Neural progenitor cell (in vitro differentiated cells): Measurements from ENCODE around the gene TGDS. TPM values are rescaled to one million over a fixed set of nuclear protein-coding genes. Genes with fewer than 3 reads are reported as not detected.
"Not testable (repeated sequence)": the region's sequence is repeated elsewhere in the genome, so short reads cannot be mapped to it uniquely, and the experiment has no call there.

Experiments used
- DNase-seq: peaks from one replicate; pipeline ENCODE4 v3.0.0-alpha.2; 2016; ENCODE audit warnings: low spot score
- H2AFZ ChIP-seq: fragments of 200-600 bp; sonication (generic); replicated peaks from 2 replicates; pipeline ENCODE4 v1.6.1; 2016; ENCODE audit warnings: antibody characterized with exemption
- H3F3A ChIP-seq: fragments of 200-600 bp; sonication (generic); 2 replicates; pipeline ENCODE4 v1.6.1; 2016; ENCODE audit warnings: antibody characterized with exemption, low read depth
- H3K27ac ChIP-seq: fragments of 200-600 bp; sonication (generic); 2 replicates; pipeline ENCODE4 v1.5.1; 2016; ENCODE audit warnings: mild to moderate bottlenecking
- H3K27me3 ChIP-seq: fragments of 200-600 bp; sonication (generic); 2 replicates; pipeline ENCODE4 v1.6.1; 2016; ENCODE audit warnings: mild to moderate bottlenecking, moderate library complexity
- H3K36me3 ChIP-seq: fragments of 200-600 bp; sonication (generic); 2 replicates; pipeline ENCODE4 v1.5.1; 2016
- H3K4me1 ChIP-seq: fragments of 200-600 bp; sonication (generic); 2 replicates; pipeline ENCODE4 v1.6.1; 2016; ENCODE audit warnings: mixed run types
- H3K4me2 ChIP-seq: fragments of 200-600 bp; sonication (generic); 2 replicates; pipeline ENCODE4 v1.6.1; 2016
- H3K4me3 ChIP-seq: fragments of 200-600 bp; sonication (generic); 2 replicates; pipeline ENCODE4 v1.5.1; 2016
- H3K79me2 ChIP-seq: fragments of 200-600 bp; sonication (generic); 2 replicates; pipeline ENCODE4 v1.6.1; 2016; ENCODE audit warnings: low read depth
- H3K9ac ChIP-seq: fragments of 200-600 bp; sonication (generic); 2 replicates; pipeline ENCODE4 v1.6.1; 2016
- H3K9me3 ChIP-seq: fragments of 200-600 bp; sonication (generic); 2 replicates; pipeline ENCODE4 v1.5.1; 2016; ENCODE audit warnings: low read depth
- H4K20me1 ChIP-seq: fragments of 200-600 bp; sonication (generic); 2 replicates; pipeline ENCODE4 v1.6.1; 2016; ENCODE audit warnings: low read depth
- H3K27ac Mint-ChIP-seq: 3 replicates; pipeline ENCODE4 v1.8.0; 2021; ENCODE audit warnings: mixed read lengths
- H3K27me3 Mint-ChIP-seq: 2 replicates; pipeline ENCODE4 v1.8.0; 2022; ENCODE audit warnings: low read depth, mild to moderate bottlenecking, inconsistent platforms, moderate library complexity, mixed read lengths; ENCODE audit not compliant: insufficient read depth
- H3K36me3 Mint-ChIP-seq: 3 replicates; pipeline ENCODE4 v1.8.0; 2021; ENCODE audit warnings: mixed read lengths
- H3K4me1 Mint-ChIP-seq: 3 replicates; pipeline ENCODE4 v1.8.0; 2021; ENCODE audit warnings: mixed read lengths
- H3K4me3 Mint-ChIP-seq: 3 replicates; pipeline ENCODE4 v1.8.0; 2021; ENCODE audit warnings: mild to moderate bottlenecking, moderate library complexity, mixed read lengths
- H3K9me3 Mint-ChIP-seq: 3 replicates; pipeline ENCODE4 v1.8.0; 2020; ENCODE audit warnings: mixed read lengths
- CTCF ChIP-seq: fragments of 200-600 bp; sonication (generic); IDR thresholded peaks from 2 replicates; pipeline ENCODE4 v1.5.1; 2017; ENCODE audit warnings: antibody characterized with exemption, mild to moderate bottlenecking
- EZH2 ChIP-seq: fragments of 200-600 bp; sonication (generic); IDR thresholded peaks from 2 replicates; pipeline ENCODE4 v1.6.1; 2017; ENCODE audit warnings: antibody characterized with exemption, mild to moderate bottlenecking, moderate library complexity
- EZH2phosphoT487 ChIP-seq: fragments of 200-600 bp; sonication (generic); IDR thresholded peaks from 2 replicates; pipeline ENCODE4 v1.6.1; 2017; ENCODE audit warnings: antibody characterized with exemption
- total RNA-seq: library from RNA; depleted of rRNA; stranded (reverse); fragments of >200 nt; gene quantifications from 2 replicates; pipeline ENCODE4 v1.2.3, GENCODE V29; 2015; ENCODE audit warnings: low replicate concordance

TGDS gene
- total RNA-seq, 1 donor from 2014 or later = 41.2 TPM

GRCh38 chr13:94636942-94637578, 41.1 kb upstream of the TGDS start:
- Histone ChIP-seq H3K36me3 (no peaks in the 10 kb centered on the region), H4K20me1 (no peaks in the 10 kb centered on the region), H3K27ac (no peak overlapping the region), H3F3A (no peaks in the 10 kb centered on the region), H3K9me3 (no peaks in the 10 kb centered on the region), H3K27me3 (no peaks in the 10 kb centered on the region), H3K4me2 (no peak overlapping the region), H3K4me1 (no peaks in the 10 kb centered on the region), H3K4me3 (no peak overlapping the region), H3K9ac (no peak overlapping the region), H3K79me2 (no peaks in the 10 kb centered on the region), H2AFZ (no peak overlapping the region)
- Mint-ChIP-seq H3K4me3 (no peak overlapping the region), H3K9me3 (peaks cover 7% of the 10 kb centered on the region), H3K4me1 (peaks cover 16% of the 10 kb centered on the region), H3K27me3 (peaks cover 5% of the 10 kb centered on the region), H3K27ac (no peak overlapping the region), H3K36me3 (peaks cover 13% of the 10 kb centered on the region)
- no peak for TF ChIP-seq EZH2phosphoT487
- TF ChIP-seq CTCF = no peak
- no peak for TF ChIP-seq EZH2
- no peak for DNase-seq

GRCh38 chr13:94636096-94636495, 40.1 kb upstream of the TGDS start:
- H3K4me3 Mint-ChIP-seq, H3K27me3 ChIP-seq, H3K36me3 ChIP-seq, H3K27ac Mint-ChIP-seq, H3K9ac ChIP-seq, H3K9me3 ChIP-seq, H3K4me2 ChIP-seq, H3K9me3 Mint-ChIP-seq, H3K27me3 Mint-ChIP-seq, H3K79me2 ChIP-seq, H3K4me1 Mint-ChIP-seq, H3F3A ChIP-seq, H3K27ac ChIP-seq, DNase-seq, H2AFZ ChIP-seq, H3K4me1 ChIP-seq, H4K20me1 ChIP-seq, H3K4me3 ChIP-seq: not testable (repeated sequence)
- peaks cover 13% of the 10 kb centered on the region for H3K36me3 Mint-ChIP-seq

GRCh38 chr13:94632226-94632980, 36.5 kb upstream of the TGDS start:
- TF ChIP-seq EZH2phosphoT487 = no peak
- no peak overlapping the region for H3K4me2 ChIP-seq
- H3K27me3 ChIP-seq = no peaks in the 10 kb centered on the region
- Mint-ChIP-seq H3K27ac (no peak overlapping the region), H3K9me3 (peaks cover 3% of the 10 kb centered on the region), H3K4me3 (no peak overlapping the region), H3K27me3 (peaks cover 5% of the 10 kb centered on the region), H3K36me3 (peaks cover 18% of the 10 kb centered on the region), H3K4me1 (no peaks in the 10 kb centered on the region)
- DNase-seq = no peak
- H3K9ac ChIP-seq = no peak overlapping the region
- no peaks in the 10 kb centered on the region for H3K79me2 ChIP-seq
- no peak overlapping the region for H3K4me3 ChIP-seq
- no peaks in the 10 kb centered on the region for H3K9me3 ChIP-seq
- H4K20me1 ChIP-seq = no peaks in the 10 kb centered on the region
- H3F3A ChIP-seq = no peaks in the 10 kb centered on the region
- H3K36me3 ChIP-seq = peaks cover 4% of the 10 kb centered on the region
- H3K27ac ChIP-seq = no peak overlapping the region
- H2AFZ ChIP-seq = no peak overlapping the region
- H3K4me1 ChIP-seq = no peaks in the 10 kb centered on the region

- Histone ChIP-seq H3K27me3 (no peaks in the 10 kb centered on the region), H3K79me2 (no peaks in the 10 kb centered on the region), H3F3A (no peaks in the 10 kb centered on the region), H2AFZ (no peak overlapping the region), H3K4me2 (no peak overlapping the region), H4K20me1 (no peaks in the 10 kb centered on the region), H3K4me1 (no peaks in the 10 kb centered on the region), H3K9ac (no peak overlapping the region), H3K4me3 (no peak overlapping the region), H3K27ac (no peak overlapping the region), H3K9me3 (no peaks in the 10 kb centered on the region), H3K36me3 (peaks cover 11% of the 10 kb centered on the region)
- TF ChIP-seq EZH2phosphoT487 = no peak
- no peak for TF ChIP-seq EZH2
- H3K27ac Mint-ChIP-seq = no peak overlapping the region
- DNase-seq = no peak
- peaks cover 18% of the 10 kb centered on the region for H3K36me3 Mint-ChIP-seq
- H3K9me3 Mint-ChIP-seq = no peaks in the 10 kb centered on the region
- H3K4me1 Mint-ChIP-seq = no peaks in the 10 kb centered on the region
- H3K4me3 Mint-ChIP-seq = no peak overlapping the region
- H3K27me3 Mint-ChIP-seq = peaks cover 5% of the 10 kb centered on the region
These were observed 34.9 kb upstream of the TGDS start for GRCh38 chr13:94630858-94631257.
